Keratinocyte (primary cell): Measurements from ENCODE around the gene TCIRG1. TPM values are rescaled to one million over a fixed set of nuclear protein-coding genes. Genes with fewer than 3 reads are reported as not detected.
A peak's percentile ranks its signal among the peaks of the same experiment; 100 is the strongest.

ENCODE experiments used
- DNase-seq: peaks from one replicate; pipeline ENCODE4 v3.0.0-alpha.2; 2011; ENCODE audit warnings: low read depth, missing footprints, low spot score
- FAIRE-seq: peaks from 2 replicates; lab custom pipeline; 2011; peaks lifted over from hg19 to GRCh38; lab: Jason Lieb, UNC
- H2AFZ ChIP-seq: 2 replicates; pipeline ENCODE4 v1.6.0; 2012; ENCODE audit warnings: low read length, control low read depth, inconsistent platforms; ENCODE audit not compliant: control insufficient read depth
- H3K27ac ChIP-seq: 2 replicates; pipeline ENCODE4 v1.5.1; 2011; ENCODE audit warnings: low read length; ENCODE audit not compliant: control insufficient read depth, insufficient read depth
- H3K27me3 ChIP-seq: 3 replicates; pipeline ENCODE4 v1.6.0; 2011; ENCODE audit warnings: low read length; ENCODE audit not compliant: control insufficient read depth, insufficient read depth; ENCODE audit errors: extremely low read depth
- H3K36me3 ChIP-seq, 2 experiments: 2 replicates in 1 of 2; 3 replicates in 1 of 2; pipeline ENCODE4 v1.5.1; 2011; ENCODE audit warnings: low read length in 2 of 2, mild to moderate bottlenecking in 1 of 2; ENCODE audit not compliant: control insufficient read depth in 2 of 2, insufficient read depth in 2 of 2; ENCODE audit errors: extremely low read depth in 1 of 2
- H3K4me1 ChIP-seq: 3 replicates; pipeline ENCODE4 v1.5.1; 2011; ENCODE audit warnings: low read length; ENCODE audit not compliant: control insufficient read depth, insufficient read depth; ENCODE audit errors: extremely low read depth
- H3K4me2 ChIP-seq: 3 replicates; pipeline ENCODE4 v1.6.0; 2011; ENCODE audit warnings: low read depth, low read length; ENCODE audit not compliant: control insufficient read depth, insufficient read depth; ENCODE audit errors: extremely low read depth
- H3K4me3 ChIP-seq, 3 experiments: fragments of 200-600 bp in 1 of 3; sonication (generic) in 1 of 3; 2 replicates in 2 of 3; 3 replicates in 1 of 3; pipeline ENCODE4 v1.5.1; 2011 to 2016; ENCODE audit warnings: low read length in 3 of 3, mild to moderate bottlenecking in 3 of 3, control low read depth in 2 of 3, inconsistent platforms in 1 of 3, low read depth in 1 of 3, mixed read lengths in 1 of 3, mixed run types in 1 of 3, moderate library complexity in 1 of 3; ENCODE audit not compliant: control insufficient read depth in 2 of 3, insufficient read depth in 2 of 3; ENCODE audit errors: extremely low read depth in 1 of 3
- H3K79me2 ChIP-seq: 2 replicates; pipeline ENCODE4 v1.6.0; 2012; ENCODE audit warnings: low read length; ENCODE audit not compliant: control insufficient read depth, insufficient read depth
- H3K9ac ChIP-seq: 3 replicates; pipeline ENCODE4 v1.6.0; 2011; ENCODE audit warnings: low read length; ENCODE audit not compliant: control insufficient read depth, insufficient read depth; ENCODE audit errors: extremely low read depth
- H3K9me1 ChIP-seq: 3 replicates; pipeline ENCODE4 v1.6.0; 2011; ENCODE audit warnings: low read length; ENCODE audit not compliant: control insufficient read depth, insufficient read depth; ENCODE audit errors: extremely low read depth
- H3K9me3 ChIP-seq: 2 replicates; pipeline ENCODE4 v1.5.1; 2012; ENCODE audit warnings: low read depth, low read length; ENCODE audit not compliant: control insufficient read depth
- H4K20me1 ChIP-seq: 3 replicates; pipeline ENCODE4 v1.6.0; 2011; ENCODE audit warnings: low read length; ENCODE audit not compliant: control insufficient read depth, insufficient read depth; ENCODE audit errors: extremely low read depth
- EZH2 ChIP-seq: IDR thresholded peaks from one replicate; pipeline ENCODE4 v1.6.1; 2012; ENCODE audit warnings: inconsistent platforms, mild to moderate bottlenecking, low read length, moderate library complexity
- dilution Hi-C: fragments of 300-500 bp; cut with MboI; formaldehyde crosslinking; loops from one replicate; pipeline ENCODE4 v1.7.0; 2020; ENCODE audit warnings: low sequenced_read_pairs; ENCODE audit not compliant: extremely low pct_ligation_motif_present
- polyA plus RNA-seq, 5 experiments: library from polyadenylated mRNA; depleted of rRNA in 3 of 5; stranded (reverse) in 3 of 5; stranded (forward) in 1 of 5; unstranded in 1 of 5; fragments of >200 nt; gene quantifications; 1 replicate in 1 of 5; 2 replicates in 3 of 5; 3 replicates in 1 of 5; pipeline versions ENCODE4 v1.2.1 to v1.2.3, GENCODE V29; 2011 to 2012; ENCODE audit warnings: missing spikeins in 2 of 5, low read depth in 1 of 5, low replicate concordance in 1 of 5
- TF ChIP-seq, protein P1 (sequence below), 3 experiments: IDR thresholded peaks in 1 of 3; conservative IDR thresholded peaks in 1 of 3; optimal IDR thresholded peaks in 1 of 3; 2 replicates in 2 of 3; 3 replicates in 1 of 3; pipeline versions ENCODE3 to v1.5.1; 2011; ENCODE audit warnings: low read length in 3 of 3, mild to moderate bottlenecking in 3 of 3, moderate library complexity in 2 of 3, control low read depth in 1 of 3, inconsistent platforms in 1 of 3; ENCODE audit not compliant: insufficient read depth in 2 of 3; ENCODE audit errors: extremely low read depth in 1 of 3

The TCIRG1 gene
- polyA plus RNA-seq, 1 donor (not counting 4 experiments of a cell fraction or from before 2014, with no cell fraction given): 12.7 TPM

DNA sequence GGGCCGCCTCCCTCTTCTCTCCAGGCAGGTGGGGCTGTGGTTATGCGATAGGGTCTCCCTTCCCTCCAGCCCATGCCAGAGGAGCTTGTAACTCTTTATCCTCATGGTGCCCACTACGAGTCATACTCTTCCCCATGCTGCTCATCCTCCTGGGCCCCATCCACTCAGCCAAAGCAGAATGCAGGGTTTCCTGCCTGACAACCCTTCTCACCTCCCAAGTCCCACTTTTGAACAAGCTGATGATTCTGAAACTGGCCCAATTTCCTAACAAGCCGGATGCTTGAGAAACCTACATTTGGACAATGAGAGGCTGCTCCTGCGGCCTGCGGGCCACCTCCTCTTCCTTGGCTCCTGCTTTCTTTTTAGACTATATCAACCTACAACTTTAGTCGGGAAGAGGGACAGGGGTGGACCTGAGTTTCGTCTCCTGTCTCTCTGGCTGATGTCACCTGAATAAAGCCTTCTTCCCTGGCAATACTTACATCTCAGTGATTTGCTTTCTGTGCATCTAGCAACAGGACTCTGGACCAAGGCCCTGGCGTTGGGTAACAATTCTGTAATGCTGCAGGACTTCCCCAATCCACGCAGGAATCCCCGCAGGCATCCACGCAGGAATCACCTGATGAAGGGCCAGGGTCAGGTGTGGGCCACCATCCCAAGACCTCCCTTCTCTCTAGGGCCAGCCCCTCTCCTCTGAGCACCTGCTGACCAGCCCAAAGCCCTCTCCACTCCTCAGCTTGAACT, 9.9 kb upstream of the TCIRG1 start:
- DNase-seq: no peak
- Histone ChIP-seq H3K36me3 (peaks cover 6 to 17% of the 10 kb centered on the region in 2 experiments), H4K20me1 (no peaks in the 10 kb centered on the region), H2AFZ (no peak overlapping the region), H3K79me2 (peaks cover 24% of the 10 kb centered on the region), H3K27ac (peak overlapping the region; percentile 71), H3K9me3 (no peaks in the 10 kb centered on the region), H3K4me2 (peak overlapping the region; percentile 82), H3K27me3 (no peaks in the 10 kb centered on the region), H3K9me1 (no peaks in the 10 kb centered on the region), H3K4me3 (peak overlapping the region in 2 of 3 experiments; percentile 76 to 97), H3K4me1 (peaks cover 24% of the 10 kb centered on the region), H3K9ac (peak overlapping the region; percentile 96)
- TF ChIP-seq, protein P1, sequence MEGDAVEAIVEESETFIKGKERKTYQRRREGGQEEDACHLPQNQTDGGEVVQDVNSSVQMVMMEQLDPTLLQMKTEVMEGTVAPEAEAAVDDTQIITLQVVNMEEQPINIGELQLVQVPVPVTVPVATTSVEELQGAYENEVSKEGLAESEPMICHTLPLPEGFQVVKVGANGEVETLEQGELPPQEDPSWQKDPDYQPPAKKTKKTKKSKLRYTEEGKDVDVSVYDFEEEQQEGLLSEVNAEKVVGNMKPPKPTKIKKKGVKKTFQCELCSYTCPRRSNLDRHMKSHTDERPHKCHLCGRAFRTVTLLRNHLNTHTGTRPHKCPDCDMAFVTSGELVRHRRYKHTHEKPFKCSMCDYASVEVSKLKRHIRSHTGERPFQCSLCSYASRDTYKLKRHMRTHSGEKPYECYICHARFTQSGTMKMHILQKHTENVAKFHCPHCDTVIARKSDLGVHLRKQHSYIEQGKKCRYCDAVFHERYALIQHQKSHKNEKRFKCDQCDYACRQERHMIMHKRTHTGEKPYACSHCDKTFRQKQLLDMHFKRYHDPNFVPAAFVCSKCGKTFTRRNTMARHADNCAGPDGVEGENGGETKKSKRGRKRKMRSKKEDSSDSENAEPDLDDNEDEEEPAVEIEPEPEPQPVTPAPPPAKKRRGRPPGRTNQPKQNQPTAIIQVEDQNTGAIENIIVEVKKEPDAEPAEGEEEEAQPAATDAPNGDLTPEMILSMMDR (optimal IDR thresholded peaks at IDR 0.05 in 1 of 3, IDR thresholded peaks at IDR 0.05 in 1 of 3, conservative IDR thresholded peaks at IDR 0.05 in 1 of 3; ENCODE audit: extremely low read depth in 1 of 3, insufficient read depth in 2 of 3, low read length in 3 of 3): no peak
- no peak for TF ChIP-seq EZH2
- dilution Hi-C loops: no loop called here
- no peak for FAIRE-seq

DNA sequence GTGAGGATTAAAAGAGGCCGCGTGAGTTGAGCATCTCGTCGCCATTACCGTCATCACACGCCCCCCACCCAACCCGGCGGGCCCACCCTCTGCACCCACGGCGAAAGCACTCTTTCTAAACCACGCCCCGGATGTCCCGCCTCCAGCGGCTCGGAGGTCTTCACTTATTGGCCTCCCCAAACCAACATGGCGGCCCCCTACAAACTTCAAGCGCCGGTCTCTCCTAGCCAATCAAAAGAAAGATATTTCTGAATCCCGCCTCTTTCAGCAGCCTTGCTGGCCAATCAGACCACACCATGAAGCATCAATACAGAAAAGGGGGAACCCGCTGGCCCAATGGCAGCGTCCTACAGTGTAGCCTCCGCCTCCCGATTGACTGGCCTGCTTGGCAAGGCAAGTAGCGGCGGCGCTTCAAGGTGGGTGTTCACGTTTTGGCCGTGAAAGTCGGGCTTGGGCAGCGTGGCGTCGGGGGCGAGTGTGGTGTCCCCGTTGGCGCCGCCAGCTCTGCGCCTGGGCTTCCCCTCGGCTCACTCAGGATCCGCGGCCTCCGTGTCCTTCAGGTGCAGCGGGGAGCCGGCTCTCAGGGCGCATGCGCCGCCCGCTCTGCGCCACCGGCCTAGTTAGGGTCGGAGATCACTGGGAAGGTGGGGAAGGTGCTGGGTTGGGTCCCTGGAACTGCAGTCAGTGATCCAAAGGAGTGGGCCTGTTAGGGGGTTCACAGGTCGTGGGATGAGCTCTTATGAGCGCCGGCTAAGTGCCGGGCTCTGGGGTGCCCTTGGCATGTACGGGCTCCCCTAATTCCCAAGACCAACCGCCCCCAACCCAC, 8.3 kb upstream of the TCIRG1 start, which contains the start of gene NDUFS8:
TSS of gene NDUFS8 (plus strand) at position 364 of the 826 bp plus-strand sequence. CDS start 1,471 bp downstream, outside the sequence.
- H3K4me2 ChIP-seq: peak within 1 kb of the TSS; percentile 92
- dilution Hi-C loops: no loop called here
- H3K9ac ChIP-seq: peak within 1 kb of the TSS; percentile 96
- H2AFZ ChIP-seq: peak within 1 kb of the TSS; percentile 96
- DNase-seq (peak; percentile 98), FAIRE-seq (peak; percentile 73)
- H3K4me3 ChIP-seq: peak within 1 kb of the TSS; percentile 76 to 97 (median 95)
- H3K4me1 ChIP-seq: peaks cover 24% of the 10 kb centered on the region
- peaks cover 10 to 21% of the 10 kb centered on the region in 2 experiments for H3K36me3 ChIP-seq
- H3K79me2 ChIP-seq: peaks cover 24% of the 10 kb centered on the region
- H3K27ac ChIP-seq: peak within 1 kb of the TSS; percentile 86
- H3K9me1 ChIP-seq: no peaks in the 10 kb centered on the region
- TF ChIP-seq, protein P1 (optimal IDR thresholded peaks at IDR 0.05 in 1 of 3, IDR thresholded peaks at IDR 0.05 in 1 of 3, conservative IDR thresholded peaks at IDR 0.05 in 1 of 3; ENCODE audit: extremely low read depth in 1 of 3, insufficient read depth in 2 of 3, low read length in 3 of 3): no peak
- TF ChIP-seq EZH2: no peak
- no peaks in the 10 kb centered on the region for H3K9me3 ChIP-seq
- no peaks in the 10 kb centered on the region for H3K27me3 ChIP-seq
- H4K20me1 ChIP-seq: no peaks in the 10 kb centered on the region
